Stimulated activated CD4-positive, alpha-beta T cell treated with anti-CD3 and anti-CD28 coated beads, Interleukin-15, amount 100 ng/mL, for 1 hour (primary cell): ENCODE data around the gene TMOD1.
"Not testable (repeated sequence)": the region's sequence is repeated elsewhere in the genome, so short reads cannot be mapped to it uniquely, and the experiment has no call there.

ENCODE experiments used
- DNase-seq, 2 donors: peaks; one replicate each; pipeline ENCODE4 v3.0.0-alpha.2; 2020; ENCODE audit warnings: low read depth in 1 of 2, low spot score in 1 of 2

The TMOD1 gene

GRCh38 chr9:97564291-97565175 is 63.1 kb downstream of the TMOD1 start:
- DNase-seq = no peak

- DNase-seq = no peak
These were observed 63.8 kb downstream of the TMOD1 start for GRCh38 chr9:97565262-97565661.

GRCh38 chr9:97567182-97567893 is 65.9 kb downstream of the TMOD1 start:
- no peak for DNase-seq

- no peak for DNase-seq
These were observed 66.4 kb downstream of the TMOD1 start for GRCh38 chr9:97567894-97568202.

- no peak for DNase-seq
These were observed 67.2 kb downstream of the TMOD1 start for GRCh38 chr9:97568461-97569275.

- DNase-seq = no peak
These were observed 69.4 kb downstream of the TMOD1 start for GRCh38 chr9:97570899-97571298.

- DNase-seq = no peak
These were observed 70.2 kb downstream of the TMOD1 start for GRCh38 chr9:97571664-97572063.

GRCh38 chr9:97572196-97572891 is 70.9 kb downstream of the TMOD1 start:
- DNase-seq = no peak

GRCh38 chr9:97572892-97573365 is 71.5 kb downstream of the TMOD1 start:
- DNase-seq = no peak

- no peak for DNase-seq
These were observed 72.1 kb downstream of the TMOD1 start for GRCh38 chr9:97573482-97574073.

- not testable (repeated sequence) for DNase-seq
These were observed 72.7 kb downstream of the TMOD1 start for GRCh38 chr9:97574101-97574571.

GRCh38 chr9:97574921-97575672 is 73.6 kb downstream of the TMOD1 start:
- DNase-seq = not testable (repeated sequence)

- no peak for DNase-seq
These were observed 74.3 kb downstream of the TMOD1 start for GRCh38 chr9:97575673-97576200.

- DNase-seq = no peak
These were observed 75.6 kb downstream of the TMOD1 start for GRCh38 chr9:97577051-97577450.

GRCh38 chr9:97578846-97579245 is 77.4 kb downstream of the TMOD1 start:
- DNase-seq = no peak

- no peak for DNase-seq
These were observed 78.4 kb downstream of the TMOD1 start for GRCh38 chr9:97579914-97580313.

- not testable (repeated sequence) for DNase-seq
These were observed 80.1 kb downstream of the TMOD1 start for GRCh38 chr9:97581590-97581989.

GRCh38 chr9:97584778-97585177 is 83.3 kb downstream of the TMOD1 start:
- DNase-seq = not testable (repeated sequence)

GRCh38 chr9:97586909-97587308 is 85.4 kb downstream of the TMOD1 start:
- not testable (repeated sequence) for DNase-seq
